Neuronal stem cell (in vitro differentiated cells): ENCODE measurements around the gene PMPCA.
"Not testable (repeated sequence)": the region's sequence is repeated elsewhere in the genome, so short reads cannot be mapped to it uniquely, and the experiment has no call there.

Experiments used
- DNase-seq: peaks from one replicate; pipeline ENCODE4 v3.0.0-alpha.2; 2013; ENCODE audit warnings: low spot score
- H2AFZ ChIP-seq: one replicate; pipeline ENCODE4 v1.6.1; 2013; ENCODE audit warnings: mild to moderate bottlenecking, low read length, inconsistent platforms
- H2AK5ac ChIP-seq: 2 replicates; pipeline ENCODE4 v1.6.1; 2013; ENCODE audit warnings: low read depth, mild to moderate bottlenecking, inconsistent platforms, low read length, moderate library complexity, mixed read lengths
- H2BK120ac ChIP-seq: 2 replicates; pipeline ENCODE4 v1.6.1; 2013; ENCODE audit warnings: low read depth, mild to moderate bottlenecking, inconsistent platforms, low read length, moderate library complexity, mixed read lengths
- H2BK12ac ChIP-seq: one replicate; pipeline ENCODE4 v1.6.1; 2013; ENCODE audit warnings: low read length, inconsistent platforms
- H2BK15ac ChIP-seq: 2 replicates; pipeline ENCODE4 v1.6.1; 2013; ENCODE audit warnings: mild to moderate bottlenecking, low read length, inconsistent platforms, mixed read lengths
- H2BK5ac ChIP-seq: one replicate; pipeline ENCODE4 v1.6.1; 2013; ENCODE audit warnings: inconsistent platforms, mild to moderate bottlenecking, low read length, moderate library complexity
- H3K14ac ChIP-seq: one replicate; pipeline ENCODE4 v1.6.1; 2013; ENCODE audit warnings: low read length, inconsistent platforms
- H3K18ac ChIP-seq: 2 replicates; pipeline ENCODE4 v1.6.1; 2013; ENCODE audit warnings: low read length, inconsistent platforms
- H3K23ac ChIP-seq: 2 replicates; pipeline ENCODE4 v1.6.1; 2013; ENCODE audit warnings: low read depth, mild to moderate bottlenecking, mixed read lengths, low read length, inconsistent platforms; ENCODE audit not compliant: poor library complexity
- H3K27ac ChIP-seq: replicated peaks from 3 replicates; pipeline ENCODE4 v1.5.1; 2013; ENCODE audit warnings: low read length, inconsistent platforms
- H3K27me3 ChIP-seq, 3 experiments: 2 replicates each; pipeline ENCODE4 v1.6.1; 2013; ENCODE audit warnings: low read length in 3 of 3, mild to moderate bottlenecking in 2 of 3, inconsistent platforms in 1 of 3, low read depth in 1 of 3, mixed read lengths in 1 of 3, moderate library complexity in 1 of 3; ENCODE audit not compliant: control insufficient read depth in 3 of 3, insufficient read depth in 3 of 3
- H3K36me3 ChIP-seq, 2 donors: replicated peaks in 1 of 2; 2 replicates each; pipeline ENCODE4 v1.6.1; 2013; ENCODE audit warnings: low read length in 2 of 2; ENCODE audit not compliant: control insufficient read depth in 2 of 2, insufficient read depth in 2 of 2
- H3K4ac ChIP-seq: 2 replicates; pipeline ENCODE4 v1.6.1; 2013; ENCODE audit warnings: inconsistent platforms, mild to moderate bottlenecking, low read length, moderate library complexity
- H3K4me1 ChIP-seq, 2 donors: 1 replicate in 1 of 2; 2 replicates in 1 of 2; pipeline ENCODE4 v1.6.1; 2013; ENCODE audit warnings: low read length in 2 of 2, low read depth in 1 of 2; ENCODE audit not compliant: control insufficient read depth in 2 of 2, insufficient read depth in 1 of 2
- H3K4me2 ChIP-seq: one replicate; pipeline ENCODE4 v1.6.1; 2013; ENCODE audit warnings: mild to moderate bottlenecking, low read length, inconsistent platforms; ENCODE audit not compliant: insufficient read depth, poor library complexity, severe bottlenecking
- H3K4me3 ChIP-seq, 2 donors: 2 replicates each; pipeline ENCODE4 v1.5.1; 2013; ENCODE audit warnings: low read length in 2 of 2, mild to moderate bottlenecking in 2 of 2, inconsistent platforms in 1 of 2, moderate library complexity in 1 of 2
- H3K79me1 ChIP-seq: one replicate; pipeline ENCODE4 v1.6.1; 2013; ENCODE audit warnings: low read depth, mild to moderate bottlenecking, inconsistent platforms, low read length, moderate library complexity
- H3K9ac ChIP-seq: one replicate; pipeline ENCODE4 v1.6.1; 2013; ENCODE audit warnings: mild to moderate bottlenecking, low read depth, low read length, inconsistent platforms; ENCODE audit not compliant: poor library complexity
- H3K9me3 ChIP-seq, 2 donors: replicated peaks in 1 of 2; 2 replicates each; pipeline versions ENCODE3 to v1.6.1; 2013; ENCODE audit warnings: low read length in 2 of 2, mild to moderate bottlenecking in 2 of 2, inconsistent platforms in 1 of 2, low read depth in 1 of 2, mixed read lengths in 1 of 2, moderate library complexity in 1 of 2; ENCODE audit not compliant: control insufficient read depth in 2 of 2, insufficient read depth in 1 of 2
- H4K8ac ChIP-seq: one replicate; pipeline ENCODE4 v1.6.1; 2013; ENCODE audit warnings: low read depth, mild to moderate bottlenecking, inconsistent platforms, low read length, moderate library complexity
- H4K91ac ChIP-seq: one replicate; pipeline ENCODE4 v1.6.1; 2013; ENCODE audit warnings: low read length, low read depth, mild to moderate bottlenecking, inconsistent platforms; ENCODE audit not compliant: poor library complexity
- WGBS, 2 donors: extraction: QIAGEN DNeasy Blood & Tissue Kit; methylation state at CpG; one replicate each; pipeline ENCODE4 v1.1.7; 2013; ENCODE audit warnings: missing lambda C conversion rate in 2 of 2, mixed read lengths in 1 of 2; ENCODE audit not compliant: insufficient read length in 2 of 2, insufficient replicate concordance in 1 of 2; ENCODE audit errors: extremely low coverage in 2 of 2; 5-methylcytosine and 5-hydroxymethylcytosine counted together

Gene PMPCA

DNA sequence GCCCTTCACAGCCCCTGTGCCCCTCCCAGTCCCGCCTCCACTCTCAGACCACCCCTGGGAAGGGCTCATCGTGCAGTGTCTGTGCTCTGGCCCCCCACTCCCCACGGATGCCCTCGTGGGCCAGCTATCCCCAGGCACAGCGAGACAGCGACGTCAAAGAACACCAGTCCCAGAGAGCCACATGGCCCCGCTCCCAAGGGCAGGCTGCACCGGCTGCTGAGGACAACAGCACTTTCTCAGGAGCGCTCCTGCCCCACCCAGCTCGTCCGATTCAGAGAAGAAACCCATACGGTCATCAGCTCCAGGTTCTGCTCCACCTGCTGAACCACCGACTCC lies 5.7 kb upstream of the PMPCA start:
- Histone ChIP-seq H4K91ac (no peak overlapping the region), H3K14ac (no peak overlapping the region), H2BK15ac (no peak overlapping the region), H3K36me3 (peaks cover 41 to 64% of the 10 kb centered on the region in 2 donors), H3K9ac (no peak overlapping the region), H3K4ac (no peak overlapping the region), H2BK5ac (no peak overlapping the region), H3K4me1 (peaks cover 10 to 11% of the 10 kb centered on the region in 2 donors), H3K27ac (no peak overlapping the region), H3K4me3 (peak overlapping the region in 1 of 2 donors; percentile 19), H2BK12ac (no peak overlapping the region), H2AK5ac (no peak overlapping the region), H2BK120ac (no peak overlapping the region), H3K4me2 (no peak overlapping the region), H3K9me3 (no peaks in the 10 kb centered on the region), H3K23ac (no peak overlapping the region), H2AFZ (no peak overlapping the region), H3K27me3 (no peaks in the 10 kb centered on the region), H3K79me1 (peaks cover 11% of the 10 kb centered on the region), H3K18ac (no peak overlapping the region), H4K8ac (no peak overlapping the region)
- no peak for DNase-seq
- WGBS, 2 donors: no CpG with 5 or more reads among the region's 14 CpGs

GRCh38 chr9:136405481-136405880 lies 5.0 kb upstream of the PMPCA start:
- Histone ChIP-seq H3K4ac (no peak overlapping the region), H2BK15ac (no peak overlapping the region), H3K27me3 (no peaks in the 10 kb centered on the region), H3K36me3 (peaks cover 41 to 64% of the 10 kb centered on the region in 2 donors), H3K23ac (no peak overlapping the region), H3K4me3 (no peak overlapping the region), H4K8ac (no peak overlapping the region), H2BK5ac (no peak overlapping the region), H3K9ac (no peak overlapping the region), H4K91ac (no peak overlapping the region), H3K27ac (no peak overlapping the region), H2AFZ (no peak overlapping the region), H3K18ac (no peak overlapping the region), H3K4me1 (peaks cover 8 to 9% of the 10 kb centered on the region in 2 donors), H2BK12ac (no peak overlapping the region), H3K4me2 (no peak overlapping the region), H3K9me3 (no peaks in the 10 kb centered on the region), H2AK5ac (no peak overlapping the region), H3K14ac (no peak overlapping the region), H2BK120ac (no peak overlapping the region), H3K79me1 (peaks cover 11% of the 10 kb centered on the region)
- WGBS, 2 donors: no CpG with 5 or more reads among the region's 7 CpGs
- no peak for DNase-seq

- H2AK5ac ChIP-seq, DNase-seq, H4K91ac ChIP-seq, H3K23ac ChIP-seq, H3K4ac ChIP-seq, H2BK12ac ChIP-seq, H3K27me3 ChIP-seq, H3K4me2 ChIP-seq, H3K4me3 ChIP-seq, H2AFZ ChIP-seq, H2BK120ac ChIP-seq, H4K8ac ChIP-seq, H2BK15ac ChIP-seq, H2BK5ac ChIP-seq, H3K18ac ChIP-seq, H3K14ac ChIP-seq, H3K9ac ChIP-seq, H3K4me1 ChIP-seq, H3K9me3 ChIP-seq, H3K27ac ChIP-seq: not testable (repeated sequence)
- WGBS, 2 donors: no CpG with 5 or more reads among the region's 10 CpGs
- H3K36me3 ChIP-seq: peaks cover 41 to 64% of the 10 kb centered on the region in 2 donors
- H3K79me1 ChIP-seq: peaks cover 15% of the 10 kb centered on the region
Measured at GRCh38 chr9:136405904-136406303, 4.6 kb upstream of the PMPCA start.

DNA sequence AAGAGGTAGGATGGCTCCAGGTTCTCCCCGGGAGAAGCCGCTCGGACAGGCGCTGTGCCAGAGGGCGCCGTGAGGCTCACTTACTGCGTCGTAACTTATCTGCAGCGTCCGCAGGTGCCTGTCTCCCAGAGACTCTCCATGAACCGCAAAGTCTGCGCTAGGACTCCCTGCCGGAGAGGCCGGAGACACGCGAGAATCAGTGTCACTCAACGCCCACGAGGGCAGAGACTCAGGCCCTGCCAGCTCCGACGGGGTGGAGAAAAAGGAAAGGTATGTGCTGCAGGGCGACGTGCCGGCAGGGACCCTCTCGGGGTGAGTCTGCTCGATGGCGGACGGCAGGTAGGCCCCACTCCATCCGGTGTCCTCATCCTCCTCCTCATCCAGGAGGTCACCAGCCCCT lies 3.4 kb upstream of the PMPCA start:
- H3K14ac ChIP-seq, H3K9ac ChIP-seq, DNase-seq, H3K4me3 ChIP-seq, H2BK15ac ChIP-seq, H4K91ac ChIP-seq, H3K23ac ChIP-seq, H2BK5ac ChIP-seq, H2AFZ ChIP-seq, H2BK12ac ChIP-seq, H3K18ac ChIP-seq, H2AK5ac ChIP-seq, H3K4ac ChIP-seq, H3K4me2 ChIP-seq, H4K8ac ChIP-seq, H3K27ac ChIP-seq, H3K9me3 ChIP-seq, H3K27me3 ChIP-seq, H2BK120ac ChIP-seq: not testable (repeated sequence)
- Histone ChIP-seq H3K4me1 (peaks cover 16% of the 10 kb centered on the region in 2 donors), H3K79me1 (peaks cover 25% of the 10 kb centered on the region), H3K36me3 (peaks cover 34 to 63% of the 10 kb centered on the region in 2 donors)
- no CpG with 5 or more reads among the region's 28 CpGs for WGBS, 2 donors
